ENCODE results near the gene GCNT1. TPM values are rescaled to one million over a fixed set of nuclear protein-coding genes. Genes with fewer than 3 reads are reported as not detected.

GCNT1 gene
- total RNA-seq, 1 donor from 2014 or later = 9.2 TPM

Other genes with a start within 250 kb of the GCNT1 start
- gene RFK, start 64.8 kb upstream of the GCNT1 start, total RNA-seq = 16.3 TPM